Activated T-cell treated with anti-CD3 and anti-CD28 coated beads, Interleukin-2, amount 50 U/mL, for 1 hour (primary cell): ENCODE measurements around the gene RAB20.
"Not testable (repeated sequence)": the region's sequence is repeated elsewhere in the genome, so short reads cannot be mapped to it uniquely, and the experiment has no call there.

Experiments used
- DNase-seq: peaks from one replicate; pipeline ENCODE4 v3.0.0-alpha.2; 2020

RAB20 gene

GRCh38 chr13:110561344-110562035, at the start of gene RAB20:
RAB20 (minus strand) TSS chr13:110561722; CDS start chr13:110561519, 203 bp downstream.
- DNase-seq, result peak; percentile 65

- no peak for DNase-seq
These were observed 49.6 kb upstream of the RAB20 start for GRCh38 chr13:110610955-110611595.

GRCh38 chr13:110607675-110608224, 46.2 kb upstream of the RAB20 start:
- DNase-seq, result no peak

- DNase-seq, result not testable (repeated sequence)
These were observed 44.8 kb upstream of the RAB20 start for GRCh38 chr13:110606281-110606680.

- DNase-seq, result no peak
These were observed 43.6 kb upstream of the RAB20 start for GRCh38 chr13:110605132-110605531.

- DNase-seq, result no peak
These were observed 39.5 kb upstream of the RAB20 start for GRCh38 chr13:110600980-110601379.

- DNase-seq, result no peak
These were observed 38.8 kb upstream of the RAB20 start for GRCh38 chr13:110600261-110600819.

- DNase-seq, result no peak
These were observed 35.6 kb upstream of the RAB20 start for GRCh38 chr13:110597041-110597689.

GRCh38 chr13:110593430-110594130, 32.1 kb upstream of the RAB20 start:
- DNase-seq, result no peak

GRCh38 chr13:110592665-110593064, 31.1 kb upstream of the RAB20 start:
- no peak for DNase-seq

GRCh38 chr13:110590577-110590976, 29.1 kb upstream of the RAB20 start:
- no peak for DNase-seq

GRCh38 chr13:110589793-110590390, 28.4 kb upstream of the RAB20 start:
- no peak for DNase-seq

GRCh38 chr13:110583178-110583865, 21.8 kb upstream of the RAB20 start:
- no peak for DNase-seq

- no peak for DNase-seq
These were observed 21.0 kb upstream of the RAB20 start for GRCh38 chr13:110582421-110582954.

- DNase-seq, result no peak
These were observed 20.1 kb upstream of the RAB20 start for GRCh38 chr13:110581506-110582185.

GRCh38 chr13:110580800-110581199, 19.3 kb upstream of the RAB20 start:
- DNase-seq, result no peak

GRCh38 chr13:110578363-110578762, 16.8 kb upstream of the RAB20 start:
- DNase-seq, result no peak

GRCh38 chr13:110576736-110577476, 15.4 kb upstream of the RAB20 start:
- no peak for DNase-seq

GRCh38 chr13:110576070-110576394, 14.5 kb upstream of the RAB20 start:
- no peak for DNase-seq
